SK-N-MC (cell line): Measurements from ENCODE around the gene HAUS6.

Experiments
- EZH2 ChIP-seq: fragments of 200-600 bp; sonication (generic); IDR thresholded peaks from one replicate; pipeline ENCODE4 v1.6.1; 2017; ENCODE audit warnings: antibody characterized with exemption
- FOXP2 ChIP-seq: optimal IDR thresholded peaks from 2 replicates; pipeline ENCODE3; 2011; ENCODE audit warnings: mild to moderate bottlenecking, moderate library complexity; ENCODE audit not compliant: insufficient read depth; ENCODE audit errors: extremely low read length, control extremely low read depth
- POLR2AphosphoS5 ChIP-seq: IDR thresholded peaks from 2 replicates; pipeline ENCODE4 v1.6.1; 2012; ENCODE audit warnings: mild to moderate bottlenecking, low read depth, low read length, borderline replicate concordance

GRCh38 chr9:19026375-19026774, 76.3 kb downstream of the HAUS6 start:
- TF ChIP-seq EZH2 = no peak
- TF ChIP-seq FOXP2 = no peak
- no peak for TF ChIP-seq POLR2AphosphoS5
